Activated CD8-positive, alpha-beta memory T cell treated with anti-CD3 and anti-CD28 coated beads for 1 hour (primary cell): ENCODE measurements around the gene SUDS3.
A peak's percentile ranks its signal among the peaks of the same experiment; 100 is the strongest.

Source experiments
- DNase-seq, 2 donors: peaks; one replicate each; pipeline ENCODE4 v3.0.0-alpha.2; 2020; ENCODE audit warnings: low read depth in 1 of 2; ENCODE audit errors: extremely low read depth in 1 of 2

Gene SUDS3

GRCh38 chr12:118355843-118356242 lies 20.5 kb upstream of the SUDS3 start:
- DNase-seq = no peak

GRCh38 chr12:118356809-118357256 lies 19.5 kb upstream of the SUDS3 start:
- no peak for DNase-seq

- DNase-seq = no peak
Observed at GRCh38 chr12:118357257-118358007, 18.9 kb upstream of the SUDS3 start.

GRCh38 chr12:118358008-118358359 lies 18.4 kb upstream of the SUDS3 start:
- no peak for DNase-seq

- DNase-seq = no peak
Observed at GRCh38 chr12:118358612-118359540, 17.5 kb upstream of the SUDS3 start.

- no peak for DNase-seq
Observed at GRCh38 chr12:118359541-118359915, 16.8 kb upstream of the SUDS3 start.

- DNase-seq = no peak
Observed at GRCh38 chr12:118361092-118361404, 15.3 kb upstream of the SUDS3 start.

- no peak for DNase-seq
Observed at GRCh38 chr12:118361889-118362288, 14.5 kb upstream of the SUDS3 start.

GRCh38 chr12:118368821-118369220 lies 7.5 kb upstream of the SUDS3 start:
- DNase-seq = no peak

GRCh38 chr12:118370601-118371000 lies 5.8 kb upstream of the SUDS3 start:
- no peak for DNase-seq

GRCh38 chr12:118371321-118372282 lies 4.8 kb upstream of the SUDS3 start:
- no peak for DNase-seq

GRCh38 chr12:118372541-118373495 lies 3.5 kb upstream of the SUDS3 start, which contains the start of gene TAOK3:
TAOK3 (minus strand) TSS chr12:118372907; CDS start chr12:118255567, 117,340 bp downstream.
- DNase-seq = peak; percentile 92 to 93

- no peak for DNase-seq
Observed at GRCh38 chr12:118373616-118374015, 2.7 kb upstream of the SUDS3 start.

GRCh38 chr12:118374126-118374725 lies 2.1 kb upstream of the SUDS3 start:
- DNase-seq = no peak

- no peak for DNase-seq
Observed at GRCh38 chr12:118374909-118375308, 1.4 kb upstream of the SUDS3 start.

- DNase-seq = no peak
Observed at GRCh38 chr12:118375348-118375747, 1.0 kb upstream of the SUDS3 start.

GRCh38 chr12:118377021-118377883 lies 897 bp downstream of the SUDS3 start:
- no peak for DNase-seq

GRCh38 chr12:118377884-118378470 lies 1.6 kb downstream of the SUDS3 start:
- DNase-seq = peak in 1 of 2 donors; percentile 63
